Measurements from ENCODE around the gene PTGES3L. TPM values are rescaled to one million over a fixed set of nuclear protein-coding genes. Genes with fewer than 3 reads are reported as not detected.

The PTGES3L gene
- polyA plus RNA-seq: not detected

- Mint-ChIP-seq H3K27ac (peak within 1 kb of the TSS; percentile 84 to 98 (median 94)), H3K4me3 (peak within 1 kb of the TSS; percentile 94 to 98 (median 96)), H3K27me3 (ENCODE audit: low read depth in 3 of 3) (peaks cover 12 to 20% (median 16%) of the 10 kb centered on the region in 3 donors), H3K36me3 (peaks cover 0 to 4% (median 3%) of the 10 kb centered on the region in 3 donors), H3K4me1 (peaks cover 29 to 36% of the 10 kb centered on the region in 2 donors), H3K9me3 (no peaks in the 10 kb centered on the region)
- no peak for DNase-seq
These were observed at the start of gene PTGES3L for GRCh38 chr17:42979511-42980273. Gene PTGES3L, minus strand, starts transcription at chr17:42980080. Its CDS starts 27 bp downstream, at chr17:42980053.

- no peak for DNase-seq
- no peaks in the 10 kb centered on the region for H3K36me3 Mint-ChIP-seq
- peaks cover 10 to 14% of the 10 kb centered on the region in 2 donors for H3K4me1 Mint-ChIP-seq
- no peaks in the 10 kb centered on the region for H3K9me3 Mint-ChIP-seq
- peak overlapping the region in 1 of 6 donors; percentile 30 for H3K27ac Mint-ChIP-seq
- no peak overlapping the region for H3K4me3 Mint-ChIP-seq
- peaks cover 4 to 9% (median 6%) of the 10 kb centered on the region in 3 donors for H3K27me3 Mint-ChIP-seq (ENCODE audit: low read depth in 3 of 3)
These were observed 48.5 kb upstream of the PTGES3L start for GRCh38 chr17:43028221-43028861.

- H3K9me3 Mint-ChIP-seq: no peaks in the 10 kb centered on the region
- H3K4me1 Mint-ChIP-seq: peaks cover 10 to 14% of the 10 kb centered on the region in 2 donors
- DNase-seq: no peak
- H3K27ac Mint-ChIP-seq: peak overlapping the region in 2 of 6 donors; percentile 32 to 86
- H3K36me3 Mint-ChIP-seq: no peaks in the 10 kb centered on the region
- H3K4me3 Mint-ChIP-seq: peak overlapping the region in 1 of 5 donors; percentile 52
- H3K27me3 Mint-ChIP-seq (ENCODE audit: low read depth in 3 of 3): peaks cover 4 to 9% (median 6%) of the 10 kb centered on the region in 3 donors
These were observed 47.5 kb upstream of the PTGES3L start for GRCh38 chr17:43027091-43028032.

- peak overlapping the region in 3 of 5 donors; percentile 44 to 50 (median 46) for H3K4me3 Mint-ChIP-seq
- no peaks in the 10 kb centered on the region for H3K9me3 Mint-ChIP-seq
- no peaks in the 10 kb centered on the region for H3K36me3 Mint-ChIP-seq
- no peak for DNase-seq
- peaks cover 6 to 9% (median 7%) of the 10 kb centered on the region in 3 donors for H3K27me3 Mint-ChIP-seq (ENCODE audit: low read depth in 3 of 3)
- peaks cover 10 to 16% of the 10 kb centered on the region in 2 donors for H3K4me1 Mint-ChIP-seq
- H3K27ac Mint-ChIP-seq: peak overlapping the region in 1 of 6 donors; percentile 32
These were observed 46.7 kb upstream of the PTGES3L start for GRCh38 chr17:43026595-43026994.

GRCh38 chr17:43025766-43026537 lies 46.1 kb upstream of the PTGES3L start:
- Mint-ChIP-seq H3K27me3 (ENCODE audit: low read depth in 3 of 3) (peaks cover 6 to 9% (median 7%) of the 10 kb centered on the region in 3 donors), H3K4me1 (peaks cover 14 to 20% of the 10 kb centered on the region in 2 donors), H3K36me3 (no peaks in the 10 kb centered on the region), H3K9me3 (no peaks in the 10 kb centered on the region), H3K27ac (peak overlapping the region in 2 of 6 donors; percentile 27 to 28), H3K4me3 (peak overlapping the region; percentile 50 to 81 (median 72))
- no peak for DNase-seq

GRCh38 chr17:43025290-43025657 lies 45.4 kb upstream of the PTGES3L start:
- peaks cover 7 to 9% (median 7%) of the 10 kb centered on the region in 3 donors for H3K27me3 Mint-ChIP-seq (ENCODE audit: low read depth in 3 of 3)
- no peaks in the 10 kb centered on the region for H3K9me3 Mint-ChIP-seq
- peak overlapping the region in 3 of 6 donors; percentile 34 to 89 (median 67) for H3K27ac Mint-ChIP-seq
- peak overlapping the region; percentile 60 to 81 (median 72) for H3K4me3 Mint-ChIP-seq
- H3K4me1 Mint-ChIP-seq: peaks cover 17 to 24% of the 10 kb centered on the region in 2 donors
- no peak for DNase-seq
- H3K36me3 Mint-ChIP-seq: no peaks in the 10 kb centered on the region

GRCh38 chr17:43024407-43025289 lies 44.8 kb upstream of the PTGES3L start, which contains the start of gene RND2:
Gene RND2, plus strand, starts transcription at chr17:43025231. Its CDS starts 117 bp downstream, at chr17:43025348.
- DNase-seq: peak; percentile 76 to 77 (median 77)
- Mint-ChIP-seq H3K9me3 (no peaks in the 10 kb centered on the region), H3K27ac (peak within 1 kb of the TSS; percentile 48 to 93 (median 86)), H3K27me3 (ENCODE audit: low read depth in 3 of 3) (peaks cover 7 to 10% (median 9%) of the 10 kb centered on the region in 3 donors), H3K36me3 (no peaks in the 10 kb centered on the region), H3K4me3 (peak within 1 kb of the TSS; percentile 87 to 98 (median 90)), H3K4me1 (peaks cover 17 to 30% of the 10 kb centered on the region in 2 donors)

GRCh38 chr17:43021741-43022512 lies 42.0 kb upstream of the PTGES3L start, which contains the start of gene VAT1:
Gene VAT1, minus strand, starts transcription at chr17:43022385. Its CDS starts 63 bp downstream, at chr17:43022322.
- peak within 1 kb of the TSS in 4 of 6 donors; percentile 8 to 85 (median 63) for H3K27ac Mint-ChIP-seq
- peaks cover 23 to 37% of the 10 kb centered on the region in 2 donors for H3K4me1 Mint-ChIP-seq
- H3K9me3 Mint-ChIP-seq: no peaks in the 10 kb centered on the region
- peak; percentile 53 to 56 (median 55) for DNase-seq
- peaks cover 5 to 10% (median 6%) of the 10 kb centered on the region in 3 donors for H3K27me3 Mint-ChIP-seq (ENCODE audit: low read depth in 3 of 3)
- no peaks in the 10 kb centered on the region for H3K36me3 Mint-ChIP-seq
- H3K4me3 Mint-ChIP-seq: peak within 1 kb of the TSS; percentile 85 to 95 (median 89)

GRCh38 chr17:43020789-43021740 lies 41.2 kb upstream of the PTGES3L start:
- Mint-ChIP-seq H3K27me3 (ENCODE audit: low read depth in 3 of 3) (peaks cover 5 to 10% (median 6%) of the 10 kb centered on the region in 3 donors), H3K4me1 (peaks cover 23 to 37% of the 10 kb centered on the region in 2 donors), H3K9me3 (no peaks in the 10 kb centered on the region), H3K27ac (peak overlapping the region in 4 of 6 donors; percentile 8 to 85 (median 63)), H3K36me3 (no peaks in the 10 kb centered on the region), H3K4me3 (peak overlapping the region; percentile 85 to 95 (median 89))
- DNase-seq: peak; percentile 41 to 45 (median 43)

- no peaks in the 10 kb centered on the region for H3K36me3 Mint-ChIP-seq
- H3K27me3 Mint-ChIP-seq (ENCODE audit: low read depth in 3 of 3): peaks cover 5 to 10% (median 6%) of the 10 kb centered on the region in 3 donors
- no peaks in the 10 kb centered on the region for H3K9me3 Mint-ChIP-seq
- peak overlapping the region; percentile 23 to 87 (median 61) for H3K4me3 Mint-ChIP-seq
- DNase-seq: no peak
- H3K27ac Mint-ChIP-seq: peak overlapping the region in 1 of 6 donors; percentile 22
- peaks cover 23 to 34% of the 10 kb centered on the region in 2 donors for H3K4me1 Mint-ChIP-seq
These were observed 40.2 kb upstream of the PTGES3L start for GRCh38 chr17:43020030-43020621.
